AG09319 (cell line): ENCODE measurements around the gene AFTPH.

Experiments used
- DNase-seq: peaks from one replicate; pipeline ENCODE4 v3.0.0-alpha.2; 2010; ENCODE audit warnings: low read depth; ENCODE audit errors: extremely low read depth
- CTCF ChIP-seq: IDR thresholded peaks from 2 replicates; pipeline ENCODE4 v1.5.1; 2011; ENCODE audit warnings: low read depth, mild to moderate bottlenecking, inconsistent platforms, low read length, moderate library complexity

The AFTPH gene

GRCh38 chr2:64634345-64635267 is 110.5 kb downstream of the AFTPH start:
- no peak for DNase-seq
- TF ChIP-seq CTCF: no peak

- DNase-seq: no peak
Observed at GRCh38 chr2:64635976-64636911, 112.1 kb downstream of the AFTPH start.

GRCh38 chr2:64637000-64637635 is 113.0 kb downstream of the AFTPH start:
- no peak for TF ChIP-seq CTCF
- DNase-seq: no peak

More at GRCh38 chr2:64635976-64636911, 112.1 kb downstream of the AFTPH start:
- no peak for TF ChIP-seq CTCF

- no peak for TF ChIP-seq CTCF
Observed at GRCh38 chr2:64637931-64638330, 113.8 kb downstream of the AFTPH start.

GRCh38 chr2:64638502-64639120 is 114.5 kb downstream of the AFTPH start:
- no peak for TF ChIP-seq CTCF
- no peak for DNase-seq

More at GRCh38 chr2:64637931-64638330, 113.8 kb downstream of the AFTPH start:
- DNase-seq: no peak

GRCh38 chr2:64639691-64640090 is 115.6 kb downstream of the AFTPH start:
- no peak for TF ChIP-seq CTCF
- DNase-seq: no peak
